Measurements from ENCODE around the gene GLIPR1L2. TPM values are rescaled to one million over a fixed set of nuclear protein-coding genes. Genes with fewer than 3 reads are reported as not detected.
"Not testable (repeated sequence)": the region's sequence is repeated elsewhere in the genome, so short reads cannot be mapped to it uniquely, and the experiment has no call there.

GLIPR1L2 gene
- polyA plus RNA-seq, 4 donors, result 0.46 to 0.74 TPM; not detected in 2

DNA sequence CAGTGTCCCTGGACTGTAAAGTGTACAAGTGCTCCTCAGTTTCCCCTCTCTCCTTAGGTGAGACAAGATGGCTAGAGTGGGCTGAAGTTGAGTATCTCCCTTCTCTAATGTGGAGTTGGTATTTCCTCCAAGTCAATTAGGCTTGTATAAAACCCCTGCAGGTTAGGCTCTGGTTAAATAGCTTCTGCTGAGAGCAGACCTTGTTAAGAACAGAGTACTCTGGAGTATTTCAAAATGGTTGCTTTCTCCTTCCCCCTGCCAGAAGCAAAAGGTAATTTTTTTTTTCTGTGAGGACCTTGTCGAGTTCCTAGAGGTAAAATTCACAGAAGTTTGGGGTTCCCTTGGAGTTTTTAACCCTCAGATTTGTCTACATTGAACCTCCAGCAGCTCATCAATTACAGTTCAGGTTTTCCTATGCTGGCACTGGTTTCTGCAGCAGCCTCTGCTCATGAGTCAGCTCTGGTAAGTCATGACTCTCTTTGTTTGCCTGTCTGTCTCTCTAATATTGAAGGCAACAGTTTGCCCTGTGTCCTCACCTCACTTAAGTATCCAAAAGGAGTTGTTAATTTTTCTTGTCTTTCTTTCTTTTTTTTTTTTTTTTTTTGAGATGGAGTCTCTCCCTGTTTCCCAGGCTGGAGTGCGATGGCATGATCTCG, 61.9 kb downstream of the GLIPR1L2 start:
- Histone ChIP-seq H3K27me3 (ENCODE audit: control insufficient read depth in 3 of 3, insufficient read depth in 3 of 3, low read length in 3 of 3) (no peaks in the 10 kb centered on the region), H3K9me3 (ENCODE audit: control insufficient read depth in 2 of 2, insufficient read depth in 1 of 2, low read depth in 1 of 2, low read length in 1 of 2) (peaks cover 0 to 3% of the 10 kb centered on the region in 2 donors), H3K4me1 (ENCODE audit: control insufficient read depth in 3 of 3, insufficient read depth in 2 of 3, low read depth in 1 of 3, low read length in 2 of 3) (no peaks in the 10 kb centered on the region), H3K36me3 (ENCODE audit: control insufficient read depth in 3 of 3, insufficient read depth in 2 of 3, low read depth in 1 of 3, low read length in 3 of 3) (no peaks in the 10 kb centered on the region), H3K27ac (ENCODE audit: low read depth in 1 of 3, low read length in 2 of 3) (no peak overlapping the region), H3K4me3 (ENCODE audit: low read depth in 1 of 3, low read length in 3 of 3) (no peak overlapping the region)
- 77 to 85% (median 79%) methylated on average over 3 of the region's 3 CpGs for WGBS, 3 donors
- DNase-seq, result no peak
- FAIRE-seq, result no peak

DNA sequence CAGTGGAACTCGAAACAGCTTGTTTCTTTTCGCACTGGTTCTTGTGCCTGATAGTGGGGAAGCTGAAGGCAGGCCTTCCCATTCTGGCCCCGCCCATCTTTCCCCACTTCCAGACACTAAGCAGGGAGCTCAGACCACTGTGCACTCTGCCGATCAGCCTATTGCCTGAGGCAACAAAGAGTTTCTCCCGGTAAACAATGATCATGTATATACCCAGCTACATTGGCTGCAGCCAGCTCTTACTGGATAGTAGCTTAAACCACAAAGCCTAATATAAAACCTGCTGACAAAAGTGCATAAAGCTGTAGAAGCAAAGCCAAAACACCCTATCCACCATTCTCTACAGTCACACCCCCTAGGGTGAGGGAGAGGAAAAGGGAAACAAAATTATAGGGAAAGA, 65.0 kb downstream of the GLIPR1L2 start:
- FAIRE-seq, result no peak
- WGBS, 3 donors, result 80 to 88% (median 83%) methylated on average over 5 of the region's 5 CpGs

DNA sequence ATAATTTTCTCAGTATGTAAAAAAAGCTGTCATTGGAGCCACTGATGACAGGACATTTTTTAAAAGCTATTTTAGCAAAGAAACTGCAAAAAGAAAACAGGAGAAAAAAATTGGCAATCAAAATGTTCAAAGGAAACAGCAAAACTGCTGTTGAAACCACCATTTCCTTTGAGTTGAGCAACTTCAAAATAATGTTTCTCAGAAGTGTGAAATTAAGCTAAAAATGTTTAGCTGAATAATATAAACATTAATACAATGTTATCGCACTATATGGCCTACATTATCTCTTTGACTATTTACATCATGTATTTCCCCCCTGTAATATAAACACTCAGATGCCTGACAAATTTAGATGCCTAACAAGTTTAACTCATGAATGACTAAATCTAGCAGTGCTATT, 66.3 kb downstream of the GLIPR1L2 start:
- Histone ChIP-seq H3K36me3 (ENCODE audit: control insufficient read depth in 3 of 3, insufficient read depth in 2 of 3, low read depth in 1 of 3, low read length in 3 of 3) (no peaks in the 10 kb centered on the region), H3K27ac (ENCODE audit: low read depth in 1 of 3, low read length in 2 of 3) (no peak overlapping the region), H3K4me3 (ENCODE audit: low read depth in 1 of 3, low read length in 3 of 3) (no peak overlapping the region), H3K4me1 (ENCODE audit: control insufficient read depth in 3 of 3, insufficient read depth in 2 of 3, low read depth in 1 of 3, low read length in 2 of 3) (no peaks in the 10 kb centered on the region), H3K27me3 (ENCODE audit: control insufficient read depth in 3 of 3, insufficient read depth in 3 of 3, low read length in 3 of 3) (no peaks in the 10 kb centered on the region), H3K9me3 (ENCODE audit: control insufficient read depth in 2 of 2, insufficient read depth in 1 of 2, low read depth in 1 of 2, low read length in 1 of 2) (peaks cover 0 to 12% of the 10 kb centered on the region in 2 donors)
- FAIRE-seq, result no peak
- DNase-seq, result peak in 1 of 2 donors; percentile 10
- WGBS, 3 donors, result 35 to 86% (median 69%) methylated on average over 1 of the region's 1 CpG

More for the DNA sequence above, 65.0 kb downstream of the GLIPR1L2 start:
- Histone ChIP-seq H3K4me1 (ENCODE audit: control insufficient read depth in 3 of 3, insufficient read depth in 2 of 3, low read depth in 1 of 3, low read length in 2 of 3) (no peaks in the 10 kb centered on the region), H3K4me3 (ENCODE audit: low read depth in 1 of 3, low read length in 3 of 3) (no peak overlapping the region), H3K27ac (ENCODE audit: low read depth in 1 of 3, low read length in 2 of 3) (no peak overlapping the region), H3K9me3 (ENCODE audit: control insufficient read depth in 2 of 2, insufficient read depth in 1 of 2, low read depth in 1 of 2, low read length in 1 of 2) (peaks cover 0 to 12% of the 10 kb centered on the region in 2 donors), H3K36me3 (ENCODE audit: control insufficient read depth in 3 of 3, insufficient read depth in 2 of 3, low read depth in 1 of 3, low read length in 3 of 3) (no peaks in the 10 kb centered on the region), H3K27me3 (ENCODE audit: control insufficient read depth in 3 of 3, insufficient read depth in 3 of 3, low read length in 3 of 3) (no peaks in the 10 kb centered on the region)
- no peak for DNase-seq

DNA sequence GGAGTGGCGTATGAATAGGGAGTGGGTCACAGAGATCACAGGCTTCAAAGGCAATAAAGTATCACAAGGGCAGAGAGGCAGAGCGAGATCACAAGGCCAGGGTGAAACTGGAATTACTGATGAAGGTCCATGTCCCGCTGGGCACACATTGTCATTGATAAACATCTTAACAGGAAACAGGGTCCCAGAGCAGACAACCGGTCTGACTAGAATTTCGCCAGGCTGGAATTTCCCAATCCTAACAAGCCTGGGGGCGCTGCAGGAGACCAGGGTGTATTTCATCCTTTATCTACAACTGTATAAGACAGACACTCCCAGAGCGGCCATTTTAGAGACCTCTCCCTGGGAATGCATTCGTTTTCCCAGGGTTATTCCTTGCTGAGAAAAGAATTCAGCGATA, 67.0 kb downstream of the GLIPR1L2 start:
- not testable (repeated sequence) for H3K36me3 ChIP-seq (ENCODE audit: control insufficient read depth in 3 of 3, insufficient read depth in 2 of 3, low read depth in 1 of 3, low read length in 3 of 3); FAIRE-seq
- 74 to 78% (median 75%) methylated on average over 9 of the region's 9 CpGs for WGBS, 3 donors

DNA sequence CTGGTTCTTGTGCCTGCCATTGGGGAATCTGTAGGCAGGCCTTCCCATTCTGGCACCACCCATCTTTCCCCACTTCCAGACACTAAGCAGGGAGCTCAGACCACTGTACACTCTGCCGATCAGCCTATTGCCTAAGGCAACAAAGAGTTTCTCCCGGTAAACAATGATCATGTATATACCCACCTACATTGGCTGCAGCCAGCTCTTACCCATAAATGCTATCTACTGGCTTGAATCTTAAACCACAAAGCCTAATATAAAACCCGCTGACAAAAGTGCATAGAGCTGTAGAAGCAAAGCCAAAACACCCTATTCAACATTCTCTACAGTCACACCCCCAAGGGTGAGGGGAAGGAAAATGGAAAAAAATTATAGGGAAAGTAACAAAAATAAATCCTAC, 68.9 kb downstream of the GLIPR1L2 start:
- Histone ChIP-seq H3K27ac (ENCODE audit: low read depth in 1 of 3, low read length in 2 of 3) (no peak overlapping the region), H3K9me3 (ENCODE audit: control insufficient read depth in 2 of 2, insufficient read depth in 1 of 2, low read depth in 1 of 2, low read length in 1 of 2) (peaks cover 0 to 12% of the 10 kb centered on the region in 2 donors), H3K27me3 (ENCODE audit: control insufficient read depth in 3 of 3, insufficient read depth in 3 of 3, low read length in 3 of 3) (no peaks in the 10 kb centered on the region), H3K4me1 (ENCODE audit: control insufficient read depth in 3 of 3, insufficient read depth in 2 of 3, low read depth in 1 of 3, low read length in 2 of 3) (no peaks in the 10 kb centered on the region), H3K36me3 (ENCODE audit: control insufficient read depth in 3 of 3, insufficient read depth in 2 of 3, low read depth in 1 of 3, low read length in 3 of 3) (no peaks in the 10 kb centered on the region), H3K4me3 (ENCODE audit: low read depth in 1 of 3, low read length in 3 of 3) (no peak overlapping the region)
- DNase-seq (no peak), FAIRE-seq (no peak)
- 86 to 93% (median 91%) methylated on average over 3 of the region's 3 CpGs for WGBS, 3 donors

More for the DNA sequence above, 67.0 kb downstream of the GLIPR1L2 start:
- not testable (repeated sequence) for H3K4me3 ChIP-seq (ENCODE audit: low read depth in 1 of 3, low read length in 3 of 3); H3K4me1 ChIP-seq (ENCODE audit: control insufficient read depth in 3 of 3, insufficient read depth in 2 of 3, low read depth in 1 of 3, low read length in 2 of 3); H3K27me3 ChIP-seq (ENCODE audit: control insufficient read depth in 3 of 3, insufficient read depth in 3 of 3, low read length in 3 of 3); DNase-seq
- Histone ChIP-seq H3K27ac (ENCODE audit: low read depth in 1 of 3, low read length in 2 of 3) (peak overlapping the region in 1 of 3 donors; percentile 8), H3K9me3 (ENCODE audit: control insufficient read depth in 2 of 2, insufficient read depth in 1 of 2, low read depth in 1 of 2, low read length in 1 of 2) (peaks cover 0 to 12% of the 10 kb centered on the region in 2 donors)

DNA sequence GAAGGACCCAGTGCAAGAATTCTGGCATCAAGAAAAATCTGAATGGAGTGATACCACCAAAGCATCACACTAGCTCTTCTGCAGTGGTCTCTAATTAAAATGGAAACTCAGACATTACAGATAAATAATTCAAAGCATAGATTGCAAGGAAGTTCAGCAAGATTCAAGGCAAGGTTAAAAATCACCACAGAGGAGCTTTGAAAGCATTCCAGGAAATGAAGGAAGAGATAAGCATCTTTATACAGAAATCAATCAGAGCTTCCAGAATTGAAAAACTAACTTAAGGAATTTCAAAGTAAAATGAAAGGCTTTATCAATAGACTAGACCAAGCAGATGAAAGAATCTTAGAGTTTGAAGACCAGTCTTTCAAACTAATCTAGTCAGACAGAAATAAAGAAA, 69.3 kb downstream of the GLIPR1L2 start:
- Histone ChIP-seq H3K9me3 (ENCODE audit: control insufficient read depth in 2 of 2, insufficient read depth in 1 of 2, low read depth in 1 of 2, low read length in 1 of 2) (peaks cover 0 to 12% of the 10 kb centered on the region in 2 donors), H3K27me3 (ENCODE audit: control insufficient read depth in 3 of 3, insufficient read depth in 3 of 3, low read length in 3 of 3) (no peaks in the 10 kb centered on the region), H3K4me1 (ENCODE audit: control insufficient read depth in 3 of 3, insufficient read depth in 2 of 3, low read depth in 1 of 3, low read length in 2 of 3) (no peaks in the 10 kb centered on the region), H3K4me3 (ENCODE audit: low read depth in 1 of 3, low read length in 3 of 3) (no peak overlapping the region), H3K27ac (ENCODE audit: low read depth in 1 of 3, low read length in 2 of 3) (no peak overlapping the region), H3K36me3 (ENCODE audit: control insufficient read depth in 3 of 3, insufficient read depth in 2 of 3, low read depth in 1 of 3, low read length in 3 of 3) (no peaks in the 10 kb centered on the region)
- FAIRE-seq (no peak), DNase-seq (no peak)

DNA sequence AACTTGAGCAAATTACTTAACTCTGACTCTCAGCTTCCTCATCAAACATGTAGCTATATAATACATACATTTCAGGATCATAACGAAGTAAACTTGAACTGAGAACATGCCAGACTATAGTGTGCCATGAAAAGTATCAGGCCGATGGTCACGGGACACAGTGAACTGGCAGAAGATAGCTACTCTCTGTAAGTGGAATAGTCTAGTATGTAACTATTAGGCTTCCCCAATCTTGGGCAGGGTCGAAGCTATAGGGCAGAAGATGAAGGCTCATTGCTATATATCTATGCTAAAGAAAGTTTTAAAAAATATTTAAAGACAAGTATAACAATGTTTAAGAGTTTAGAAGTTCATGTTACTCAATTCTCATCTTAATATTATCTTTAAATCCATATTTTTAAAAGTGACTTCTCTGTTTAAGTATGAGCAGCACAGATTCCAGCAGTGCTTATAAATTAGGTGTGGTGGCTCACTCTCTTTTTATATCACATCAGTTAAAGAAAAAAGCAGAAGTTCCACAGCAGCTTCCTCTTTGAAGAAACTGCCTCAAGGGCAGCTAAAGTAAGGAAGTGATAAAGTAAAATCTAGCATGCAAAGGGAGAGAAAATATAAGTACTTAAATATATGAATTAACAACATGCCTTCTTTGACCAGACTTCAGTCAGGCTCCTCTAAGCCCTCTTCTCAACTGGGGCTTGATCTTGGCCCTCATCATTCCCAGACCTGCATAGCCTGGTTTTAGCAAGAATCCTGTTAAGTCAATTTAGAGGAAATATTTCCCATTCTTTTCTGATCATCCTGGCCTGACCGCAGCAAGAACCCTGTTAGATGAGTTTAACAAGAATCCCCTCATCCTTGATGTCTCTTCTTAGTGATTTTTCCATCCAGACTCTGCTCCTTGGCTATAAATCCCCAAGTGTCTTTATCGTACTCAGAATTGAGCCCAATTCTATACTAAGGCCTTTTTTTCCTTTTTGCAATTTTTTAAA, 81.3 kb downstream of the GLIPR1L2 start:
- Histone ChIP-seq H3K4me3 (ENCODE audit: low read depth in 1 of 3, low read length in 3 of 3) (no peak overlapping the region), H3K27me3 (ENCODE audit: control insufficient read depth in 3 of 3, insufficient read depth in 3 of 3, low read length in 3 of 3) (no peaks in the 10 kb centered on the region), H3K9me3 (ENCODE audit: control insufficient read depth in 2 of 2, insufficient read depth in 1 of 2, low read depth in 1 of 2, low read length in 1 of 2) (no peaks in the 10 kb centered on the region), H3K4me1 (ENCODE audit: control insufficient read depth in 3 of 3, insufficient read depth in 2 of 3, low read depth in 1 of 3, low read length in 2 of 3) (no peaks in the 10 kb centered on the region), H3K27ac (ENCODE audit: low read depth in 1 of 3, low read length in 2 of 3) (no peak overlapping the region), H3K36me3 (ENCODE audit: control insufficient read depth in 3 of 3, insufficient read depth in 2 of 3, low read depth in 1 of 3, low read length in 3 of 3) (no peaks in the 10 kb centered on the region)
- DNase-seq (no peak), FAIRE-seq (no peak)
- WGBS, 3 donors, result 84 to 89% (median 87%) methylated on average over 6 of the region's 6 CpGs

DNA sequence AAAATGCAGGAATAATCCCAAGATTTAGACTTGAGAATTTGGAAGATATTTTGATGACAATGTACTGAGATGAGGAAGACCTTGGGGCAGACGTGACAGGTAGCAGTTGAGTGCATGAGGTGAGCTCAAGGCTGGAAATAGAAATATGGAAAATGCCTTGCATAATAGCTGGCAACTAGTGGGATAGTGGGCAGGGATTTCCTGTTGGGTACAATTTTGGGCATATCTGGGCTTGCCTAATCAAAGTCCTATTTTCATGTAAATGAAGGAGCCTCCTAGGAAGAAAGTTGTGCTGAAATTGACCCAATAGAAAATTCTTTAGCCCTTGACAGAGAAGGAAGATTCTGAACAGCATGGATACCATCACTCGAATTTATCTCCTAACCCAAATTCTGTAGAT, 83.2 kb downstream of the GLIPR1L2 start:
- no peaks in the 10 kb centered on the region for H3K36me3 ChIP-seq (ENCODE audit: control insufficient read depth in 3 of 3, insufficient read depth in 2 of 3, low read depth in 1 of 3, low read length in 3 of 3)
- FAIRE-seq, result no peak
- no peaks in the 10 kb centered on the region for H3K4me1 ChIP-seq (ENCODE audit: control insufficient read depth in 3 of 3, insufficient read depth in 2 of 3, low read depth in 1 of 3, low read length in 2 of 3)
- H3K9me3 ChIP-seq (ENCODE audit: control insufficient read depth in 2 of 2, insufficient read depth in 1 of 2, low read depth in 1 of 2, low read length in 1 of 2), result no peaks in the 10 kb centered on the region
- 52 to 70% (median 57%) methylated on average over 2 of the region's 2 CpGs for WGBS, 3 donors
- no peak overlapping the region for H3K27ac ChIP-seq (ENCODE audit: low read depth in 1 of 3, low read length in 2 of 3)
- DNase-seq, result no peak
- no peak overlapping the region for H3K4me3 ChIP-seq (ENCODE audit: low read depth in 1 of 3, low read length in 3 of 3)
- H3K27me3 ChIP-seq (ENCODE audit: control insufficient read depth in 3 of 3, insufficient read depth in 3 of 3, low read length in 3 of 3), result no peaks in the 10 kb centered on the region
